Measurements from ENCODE around the gene TAS1R3. TPM values are rescaled to one million over a fixed set of nuclear protein-coding genes. Genes with fewer than 3 reads are reported as not detected.

Gene TAS1R3
- total RNA-seq, 1 experiment from 2014 or later, result 0.07 TPM

GRCh38 chr1:1286313-1287261 is 44.5 kb upstream of the TAS1R3 start:
- intact Hi-C loops (cut with micrococcal nuclease), result no loop called here
- CTCF ChIA-PET, result no interaction called here

More at GRCh38 chr1:1286313-1287261, 44.5 kb upstream of the TAS1R3 start:
- ATAC-seq (no peak), DNase-seq (ENCODE audit: low read depth, low spot score) (no peak)
- no peak overlapping the region for H3K9ac ChIP-seq (ENCODE audit: low read length)
- no TSS peak for BruUV-seq (replicated peaks)
- H3K4me3 ChIP-seq (replicated peaks in 1 of 2; ENCODE audit: low read depth in 1 of 2, low read length in 2 of 2), result no peak overlapping the region
- H2AFZ ChIP-seq (ENCODE audit: low read depth, low read length, poor library complexity, severe bottlenecking), result no peak overlapping the region
- no peaks in the 10 kb centered on the region for H3K9me2 ChIP-seq (ENCODE audit: insufficient read depth)
- H3K27ac ChIP-seq (ENCODE audit: low read depth, low read length), result no peak overlapping the region; the same call in 1 of the 2 replicates
- TF ChIP-seq YY1 (IDR thresholded peaks at IDR 0.05; ENCODE audit: extremely low read depth, insufficient replicate concordance, low read depth, low read length), result no peak
- no peak for TF ChIP-seq ELF1 (IDR thresholded peaks at IDR 0.05; ENCODE audit: borderline replicate concordance, low read depth)
- no peak for TF ChIP-seq CTCF (IDR thresholded peaks at IDR 0.05 in 2 of 3, conservative IDR thresholded peaks at IDR 0.05 in 1 of 3; ENCODE audit: borderline replicate concordance in 1 of 3, insufficient read depth in 1 of 3, low read depth in 2 of 3, low read length in 2 of 3)
- TF ChIP-seq ZBTB33 (IDR thresholded peaks at IDR 0.05; ENCODE audit: extremely low read depth, insufficient replicate concordance, low read length), result no peak
- no peak for TF ChIP-seq EZH2phosphoT487 (IDR thresholded peaks at IDR 0.05; ENCODE audit: borderline replicate concordance)
- TF ChIP-seq, protein P1, sequence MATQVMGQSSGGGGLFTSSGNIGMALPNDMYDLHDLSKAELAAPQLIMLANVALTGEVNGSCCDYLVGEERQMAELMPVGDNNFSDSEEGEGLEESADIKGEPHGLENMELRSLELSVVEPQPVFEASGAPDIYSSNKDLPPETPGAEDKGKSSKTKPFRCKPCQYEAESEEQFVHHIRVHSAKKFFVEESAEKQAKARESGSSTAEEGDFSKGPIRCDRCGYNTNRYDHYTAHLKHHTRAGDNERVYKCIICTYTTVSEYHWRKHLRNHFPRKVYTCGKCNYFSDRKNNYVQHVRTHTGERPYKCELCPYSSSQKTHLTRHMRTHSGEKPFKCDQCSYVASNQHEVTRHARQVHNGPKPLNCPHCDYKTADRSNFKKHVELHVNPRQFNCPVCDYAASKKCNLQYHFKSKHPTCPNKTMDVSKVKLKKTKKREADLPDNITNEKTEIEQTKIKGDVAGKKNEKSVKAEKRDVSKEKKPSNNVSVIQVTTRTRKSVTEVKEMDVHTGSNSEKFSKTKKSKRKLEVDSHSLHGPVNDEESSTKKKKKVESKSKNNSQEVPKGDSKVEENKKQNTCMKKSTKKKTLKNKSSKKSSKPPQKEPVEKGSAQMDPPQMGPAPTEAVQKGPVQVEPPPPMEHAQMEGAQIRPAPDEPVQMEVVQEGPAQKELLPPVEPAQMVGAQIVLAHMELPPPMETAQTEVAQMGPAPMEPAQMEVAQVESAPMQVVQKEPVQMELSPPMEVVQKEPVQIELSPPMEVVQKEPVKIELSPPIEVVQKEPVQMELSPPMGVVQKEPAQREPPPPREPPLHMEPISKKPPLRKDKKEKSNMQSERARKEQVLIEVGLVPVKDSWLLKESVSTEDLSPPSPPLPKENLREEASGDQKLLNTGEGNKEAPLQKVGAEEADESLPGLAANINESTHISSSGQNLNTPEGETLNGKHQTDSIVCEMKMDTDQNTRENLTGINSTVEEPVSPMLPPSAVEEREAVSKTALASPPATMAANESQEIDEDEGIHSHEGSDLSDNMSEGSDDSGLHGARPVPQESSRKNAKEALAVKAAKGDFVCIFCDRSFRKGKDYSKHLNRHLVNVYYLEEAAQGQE (IDR thresholded peaks at IDR 0.05; ENCODE audit: low read depth), result no peak
- no peak for TF ChIP-seq SIN3A (IDR thresholded peaks at IDR 0.05; ENCODE audit: low read depth)
- TF ChIP-seq ATF3 (IDR thresholded peaks at IDR 0.05), result no peak
- no peak for TF ChIP-seq CEBPB (IDR thresholded peaks at IDR 0.05; ENCODE audit: low read depth)
- no peak for TF ChIP-seq POLR2AphosphoS5 (IDR thresholded peaks at IDR 0.05; ENCODE audit: low read depth, low read length)
- TF ChIP-seq POLR2A (IDR thresholded peaks at IDR 0.05; ENCODE audit: borderline replicate concordance, extremely low read depth, insufficient read depth, insufficient read length), result no peak
- no peak for TF ChIP-seq EGR1 (IDR thresholded peaks at IDR 0.05; ENCODE audit: low read depth)
- no peak for TF ChIP-seq SP1 (IDR thresholded peaks at IDR 0.05; ENCODE audit: low read depth)
- no peak for TF ChIP-seq RAD21 (IDR thresholded peaks at IDR 0.05; ENCODE audit: low read depth)
- no peak for TF ChIP-seq CBX3 (IDR thresholded peaks at IDR 0.05; ENCODE audit: low read depth)
- POLR2A ChIA-PET, result no interaction called here
- no peaks in the 10 kb centered on the region for H3K9me3 ChIP-seq (ENCODE audit: control insufficient read depth in 1 of 2, insufficient read depth in 1 of 2, low read depth in 1 of 2, low read length in 2 of 2)
- H3K79me2 ChIP-seq (ENCODE audit: insufficient read depth, low read length), result no peaks in the 10 kb centered on the region
- H3K36me3 ChIP-seq (ENCODE audit: control insufficient read depth in 1 of 2, insufficient read depth in 2 of 2, low read length in 2 of 2), result no peaks in the 10 kb centered on the region
- RAD21 ChIA-PET (ENCODE audit: low non-redundant PET in 1 of 2, low total read pairs in 2 of 2, uncharacterized antibody in 2 of 2, unreplicated experiment in 2 of 2), result no interaction called here
- H3K27me3 ChIP-seq (ENCODE audit: insufficient read depth, low read length), result no peaks in the 10 kb centered on the region
- H4K20me1 ChIP-seq (ENCODE audit: insufficient read depth), result no peaks in the 10 kb centered on the region
- peaks cover 13 to 37% of the 10 kb centered on the region in 2 experiments for H3K4me1 ChIP-seq (ENCODE audit: control insufficient read depth in 1 of 2, insufficient read depth in 2 of 2, low read length in 2 of 2)
- H3K4me2 ChIP-seq (ENCODE audit: low read length), result no peak overlapping the region

Measured in HCT116 (cell line).